Nephron progenitor cell (in vitro differentiated cells): ENCODE results near the gene DPH2.

Experiments used
- DNase-seq: peaks from one replicate; pipeline ENCODE4 v3.0.0; 2021
- H3K27ac Mint-ChIP-seq: 2 replicates; pipeline ENCODE4 v1.8.0; 2021; ENCODE audit warnings: mild to moderate bottlenecking, moderate library complexity, mixed read lengths
- H3K27me3 Mint-ChIP-seq: 2 replicates; pipeline ENCODE4 v1.8.0; 2021; ENCODE audit warnings: mild to moderate bottlenecking, low read depth, mixed read lengths; ENCODE audit not compliant: poor library complexity
- H3K36me3 Mint-ChIP-seq: 2 replicates; pipeline ENCODE4 v1.8.0; 2021; ENCODE audit warnings: low read depth, mixed read lengths
- H3K4me1 Mint-ChIP-seq: 2 replicates; pipeline ENCODE4 v1.8.0; 2021; ENCODE audit warnings: mixed read lengths
- H3K4me3 Mint-ChIP-seq: 2 replicates; pipeline ENCODE4 v1.8.0; 2021; ENCODE audit warnings: mild to moderate bottlenecking, moderate library complexity, mixed read lengths
- H3K9me3 Mint-ChIP-seq: 2 replicates; pipeline ENCODE4 v1.8.0; 2021; ENCODE audit warnings: mild to moderate bottlenecking, moderate library complexity, mixed read lengths
- CTCF ChIP-seq: fragments of 200-600 bp; sonication (generic); IDR thresholded peaks from 2 replicates; pipeline ENCODE4 v1.5.0; 2021; ENCODE audit warnings: antibody characterized with exemption

Gene DPH2

GRCh38 chr1:44016890-44017400 is 47.1 kb downstream of the DPH2 start:
- no peak overlapping the region for H3K27ac Mint-ChIP-seq
- H3K27me3 Mint-ChIP-seq = no peaks in the 10 kb centered on the region
- peaks cover 5% of the 10 kb centered on the region for H3K36me3 Mint-ChIP-seq
- H3K9me3 Mint-ChIP-seq = no peaks in the 10 kb centered on the region
- no peak for TF ChIP-seq CTCF
- no peak overlapping the region for H3K4me3 Mint-ChIP-seq
- H3K4me1 Mint-ChIP-seq = peaks cover 31% of the 10 kb centered on the region
- DNase-seq = no peak

GRCh38 chr1:44019466-44019948 is 49.7 kb downstream of the DPH2 start:
- H3K9me3 Mint-ChIP-seq = no peaks in the 10 kb centered on the region
- peaks cover 18% of the 10 kb centered on the region for H3K4me1 Mint-ChIP-seq
- H3K36me3 Mint-ChIP-seq = peaks cover 10% of the 10 kb centered on the region
- H3K27me3 Mint-ChIP-seq = no peaks in the 10 kb centered on the region
- no peak for DNase-seq
- no peak overlapping the region for H3K4me3 Mint-ChIP-seq
- TF ChIP-seq CTCF = no peak
- no peak overlapping the region for H3K27ac Mint-ChIP-seq

- peaks cover 16% of the 10 kb centered on the region for H3K36me3 Mint-ChIP-seq
These were observed 50.7 kb downstream of the DPH2 start for GRCh38 chr1:44020464-44020863.

GRCh38 chr1:44021156-44021555 is 51.3 kb downstream of the DPH2 start:
- TF ChIP-seq CTCF = no peak
- no peaks in the 10 kb centered on the region for H3K9me3 Mint-ChIP-seq
- no peak overlapping the region for H3K27ac Mint-ChIP-seq
- no peak overlapping the region for H3K4me3 Mint-ChIP-seq
- H3K4me1 Mint-ChIP-seq = peaks cover 6% of the 10 kb centered on the region
- peaks cover 16% of the 10 kb centered on the region for H3K36me3 Mint-ChIP-seq
- no peak for DNase-seq
- no peaks in the 10 kb centered on the region for H3K27me3 Mint-ChIP-seq

More at GRCh38 chr1:44020464-44020863, 50.7 kb downstream of the DPH2 start:
- H3K9me3 Mint-ChIP-seq = no peaks in the 10 kb centered on the region
- no peak for DNase-seq
- no peak overlapping the region for H3K27ac Mint-ChIP-seq
- no peak overlapping the region for H3K4me3 Mint-ChIP-seq
- H3K4me1 Mint-ChIP-seq = peaks cover 8% of the 10 kb centered on the region
- H3K27me3 Mint-ChIP-seq = no peaks in the 10 kb centered on the region
- no peak for TF ChIP-seq CTCF

GRCh38 chr1:44021581-44022321 is 51.9 kb downstream of the DPH2 start:
- Mint-ChIP-seq H3K27ac (peak overlapping the region; percentile 91), H3K9me3 (no peaks in the 10 kb centered on the region), H3K36me3 (peaks cover 16% of the 10 kb centered on the region), H3K27me3 (peaks cover 1% of the 10 kb centered on the region), H3K4me1 (peaks cover 6% of the 10 kb centered on the region), H3K4me3 (no peak overlapping the region)
- no peak for DNase-seq
- TF ChIP-seq CTCF = no peak
